Measurements from ENCODE around the gene SKIC8. TPM values are rescaled to one million over a fixed set of nuclear protein-coding genes. Genes with fewer than 3 reads are reported as not detected.
A peak's percentile ranks its signal among the peaks of the same experiment; 100 is the strongest.

The SKIC8 gene
- total RNA-seq, 1 donor from 2014 or later: 56.0 TPM

DNA sequence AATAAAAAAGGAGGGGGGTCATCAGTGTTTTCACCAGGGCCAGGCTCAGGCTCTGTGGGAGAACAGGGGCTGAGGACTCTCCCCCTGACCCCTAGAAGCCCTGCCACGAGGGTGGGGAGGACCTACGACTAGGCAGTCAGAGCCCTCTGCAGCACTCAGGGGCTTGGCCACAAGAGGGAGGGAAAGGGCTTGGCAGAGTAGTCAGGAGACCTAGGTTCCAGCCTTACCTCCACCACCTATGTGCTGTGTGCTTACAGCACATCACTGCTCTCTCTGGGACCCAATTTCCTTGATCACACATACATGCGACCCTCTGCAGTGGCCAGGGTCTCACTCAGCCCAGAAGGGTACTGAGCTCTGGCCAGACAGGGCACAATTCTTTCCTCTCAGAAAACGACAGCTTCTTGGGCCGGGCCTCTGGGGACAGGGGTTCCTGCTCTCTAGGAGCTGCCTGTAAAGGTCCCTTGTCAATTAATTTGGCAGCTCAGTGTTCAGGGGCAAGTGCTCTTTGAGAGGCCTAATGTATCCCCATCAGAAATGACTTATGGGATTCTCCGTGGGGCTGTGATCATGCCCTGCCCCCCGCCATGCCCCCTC lies 16.4 kb upstream of the SKIC8 start:
- Mint-ChIP-seq H3K4me3 (peak overlapping the region; percentile 64), H3K36me3 (ENCODE audit: low read depth) (no peaks in the 10 kb centered on the region), H3K27ac (ENCODE audit: unreplicated experiment) (peak overlapping the region; percentile 99), H3K4me1 (peaks cover 63% of the 10 kb centered on the region), H3K27me3 (ENCODE audit: low read depth) (peaks cover 26% of the 10 kb centered on the region), H3K9me3 (no peaks in the 10 kb centered on the region)
- TF ChIP-seq, protein P1, sequence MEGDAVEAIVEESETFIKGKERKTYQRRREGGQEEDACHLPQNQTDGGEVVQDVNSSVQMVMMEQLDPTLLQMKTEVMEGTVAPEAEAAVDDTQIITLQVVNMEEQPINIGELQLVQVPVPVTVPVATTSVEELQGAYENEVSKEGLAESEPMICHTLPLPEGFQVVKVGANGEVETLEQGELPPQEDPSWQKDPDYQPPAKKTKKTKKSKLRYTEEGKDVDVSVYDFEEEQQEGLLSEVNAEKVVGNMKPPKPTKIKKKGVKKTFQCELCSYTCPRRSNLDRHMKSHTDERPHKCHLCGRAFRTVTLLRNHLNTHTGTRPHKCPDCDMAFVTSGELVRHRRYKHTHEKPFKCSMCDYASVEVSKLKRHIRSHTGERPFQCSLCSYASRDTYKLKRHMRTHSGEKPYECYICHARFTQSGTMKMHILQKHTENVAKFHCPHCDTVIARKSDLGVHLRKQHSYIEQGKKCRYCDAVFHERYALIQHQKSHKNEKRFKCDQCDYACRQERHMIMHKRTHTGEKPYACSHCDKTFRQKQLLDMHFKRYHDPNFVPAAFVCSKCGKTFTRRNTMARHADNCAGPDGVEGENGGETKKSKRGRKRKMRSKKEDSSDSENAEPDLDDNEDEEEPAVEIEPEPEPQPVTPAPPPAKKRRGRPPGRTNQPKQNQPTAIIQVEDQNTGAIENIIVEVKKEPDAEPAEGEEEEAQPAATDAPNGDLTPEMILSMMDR (conservative IDR thresholded peaks at IDR 0.05): peak; percentile 52
- peak; percentile 49 for DNase-seq (ENCODE audit: low read depth, low spot score)

DNA sequence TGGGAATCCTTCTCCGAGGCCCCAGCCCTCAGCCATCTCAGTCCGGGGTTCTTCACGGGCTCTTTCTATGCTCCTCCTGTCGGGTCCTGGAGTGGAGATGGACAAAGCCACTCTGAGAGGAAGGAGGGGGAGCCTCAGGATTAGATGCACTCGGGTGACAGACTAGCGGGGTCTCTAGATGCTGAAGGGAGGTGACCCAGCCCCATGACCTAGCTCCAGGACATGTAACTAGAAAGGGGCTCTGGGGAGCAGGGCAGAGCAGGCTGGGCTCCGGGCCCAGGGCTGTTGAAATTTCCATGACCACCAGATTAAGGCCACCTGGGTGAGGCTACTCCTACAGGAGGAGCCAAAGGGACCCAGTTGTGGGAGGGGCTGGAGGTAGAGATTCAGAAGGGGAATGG lies 14.8 kb upstream of the SKIC8 start:
- TF ChIP-seq, protein P1 (conservative IDR thresholded peaks at IDR 0.05): no peak
- H3K4me1 Mint-ChIP-seq: peaks cover 57% of the 10 kb centered on the region
- peaks cover 22% of the 10 kb centered on the region for H3K27me3 Mint-ChIP-seq (ENCODE audit: low read depth)
- H3K27ac Mint-ChIP-seq (ENCODE audit: unreplicated experiment): peak overlapping the region; percentile 12
- no peaks in the 10 kb centered on the region for H3K36me3 Mint-ChIP-seq (ENCODE audit: low read depth)
- DNase-seq (ENCODE audit: low read depth, low spot score): no peak
- no peak overlapping the region for H3K4me3 Mint-ChIP-seq
- no peaks in the 10 kb centered on the region for H3K9me3 Mint-ChIP-seq

GRCh38 chr15:78313383-78313782 lies 14.0 kb upstream of the SKIC8 start:
- H3K4me1 Mint-ChIP-seq: peaks cover 57% of the 10 kb centered on the region
- no peak for DNase-seq (ENCODE audit: low read depth, low spot score)
- H3K36me3 Mint-ChIP-seq (ENCODE audit: low read depth): no peaks in the 10 kb centered on the region
- no peak overlapping the region for H3K4me3 Mint-ChIP-seq
- TF ChIP-seq, protein P1 (conservative IDR thresholded peaks at IDR 0.05): no peak
- H3K27ac Mint-ChIP-seq (ENCODE audit: unreplicated experiment): no peak overlapping the region
- no peaks in the 10 kb centered on the region for H3K9me3 Mint-ChIP-seq
- H3K27me3 Mint-ChIP-seq (ENCODE audit: low read depth): peaks cover 18% of the 10 kb centered on the region

GRCh38 chr15:78312957-78313356 lies 13.5 kb upstream of the SKIC8 start:
- TF ChIP-seq, protein P1 (conservative IDR thresholded peaks at IDR 0.05): no peak
- no peaks in the 10 kb centered on the region for H3K36me3 Mint-ChIP-seq (ENCODE audit: low read depth)
- peaks cover 18% of the 10 kb centered on the region for H3K27me3 Mint-ChIP-seq (ENCODE audit: low read depth)
- no peak for DNase-seq (ENCODE audit: low read depth, low spot score)
- H3K4me3 Mint-ChIP-seq: peak overlapping the region; percentile 6
- peaks cover 53% of the 10 kb centered on the region for H3K4me1 Mint-ChIP-seq
- H3K9me3 Mint-ChIP-seq: no peaks in the 10 kb centered on the region
- peak overlapping the region; percentile 83 for H3K27ac Mint-ChIP-seq (ENCODE audit: unreplicated experiment)

- H3K27me3 Mint-ChIP-seq (ENCODE audit: low read depth): peaks cover 18% of the 10 kb centered on the region
- TF ChIP-seq, protein P1 (conservative IDR thresholded peaks at IDR 0.05): no peak
- no peaks in the 10 kb centered on the region for H3K36me3 Mint-ChIP-seq (ENCODE audit: low read depth)
- peak overlapping the region; percentile 83 for H3K27ac Mint-ChIP-seq (ENCODE audit: unreplicated experiment)
- DNase-seq (ENCODE audit: low read depth, low spot score): no peak
- H3K9me3 Mint-ChIP-seq: no peaks in the 10 kb centered on the region
- peaks cover 49% of the 10 kb centered on the region for H3K4me1 Mint-ChIP-seq
- H3K4me3 Mint-ChIP-seq: peak overlapping the region; percentile 6
These were observed 13.1 kb upstream of the SKIC8 start for GRCh38 chr15:78312536-78312935.
